GM18517 (cell line): ENCODE results near the gene CHAD.
"Not testable (repeated sequence)": the region's sequence is repeated elsewhere in the genome, so short reads cannot be mapped to it uniquely, and the experiment has no call there.

ENCODE experiments used
- ATAC-seq: cut with Tn5 transposase; IDR thresholded peaks from one replicate; pipeline ENCODE4 v1.9.1; 2021; ENCODE audit warnings: mild to moderate bottlenecking, moderate library complexity; ENCODE audit not compliant: unreplicated experiment

Gene CHAD

DNA sequence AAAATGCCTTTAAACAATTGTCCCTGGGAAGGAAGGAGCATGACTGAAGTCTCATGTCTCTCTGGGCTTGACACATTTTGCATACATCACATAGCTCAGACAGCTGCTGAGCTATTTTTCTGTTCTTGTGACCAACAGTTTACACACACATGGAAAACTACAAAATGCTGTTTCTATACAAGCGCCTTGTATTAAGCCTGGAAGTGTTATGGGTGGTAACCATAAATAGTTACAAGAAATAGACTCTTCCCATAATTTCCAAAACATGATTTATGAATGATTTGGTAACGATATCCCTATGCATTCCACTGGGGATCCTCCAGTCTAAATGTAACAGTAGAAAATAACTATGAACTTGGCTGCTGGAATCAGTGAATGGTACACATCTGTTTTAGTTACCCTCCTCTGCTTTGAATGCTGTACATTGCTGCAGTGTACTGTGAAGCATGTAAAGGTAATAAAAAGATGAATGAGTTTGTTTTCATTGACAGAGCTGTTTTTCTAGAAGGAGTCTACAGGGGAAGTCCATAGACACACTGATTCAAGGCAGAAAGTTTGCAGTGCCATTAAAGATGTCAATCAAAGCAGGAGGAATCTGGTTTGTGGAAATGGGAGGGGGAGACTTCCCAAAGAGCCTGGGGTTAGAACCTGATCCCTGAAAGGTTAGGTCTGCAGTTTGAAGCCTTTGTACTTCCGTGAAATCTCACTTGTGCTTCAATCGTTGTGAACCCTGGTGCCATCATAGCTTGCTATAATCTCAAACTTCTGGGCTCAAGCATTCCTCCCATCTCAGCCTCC lies 37.7 kb downstream of the CHAD start:
- ATAC-seq: no peak

DNA sequence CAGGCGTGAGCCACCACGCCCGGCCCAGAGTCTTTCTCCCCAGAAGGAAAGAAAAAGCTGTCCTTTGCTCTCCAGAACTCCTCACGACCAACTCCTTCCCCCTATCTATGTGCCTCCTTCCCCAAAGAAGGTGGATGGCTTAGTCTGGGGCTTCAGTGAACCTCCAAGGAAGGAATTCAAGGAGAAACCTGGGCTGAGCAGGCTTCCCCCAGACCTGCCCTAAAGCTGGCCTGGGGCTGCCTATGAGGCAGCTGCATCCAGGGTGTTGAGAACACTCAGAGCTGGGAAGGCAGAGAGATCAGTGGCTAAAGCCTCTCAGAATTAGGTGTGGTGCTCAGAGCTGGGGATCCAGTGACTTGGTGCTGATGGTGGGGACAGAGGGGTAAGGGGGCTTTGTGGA lies 38.9 kb downstream of the CHAD start:
- no peak for ATAC-seq

DNA sequence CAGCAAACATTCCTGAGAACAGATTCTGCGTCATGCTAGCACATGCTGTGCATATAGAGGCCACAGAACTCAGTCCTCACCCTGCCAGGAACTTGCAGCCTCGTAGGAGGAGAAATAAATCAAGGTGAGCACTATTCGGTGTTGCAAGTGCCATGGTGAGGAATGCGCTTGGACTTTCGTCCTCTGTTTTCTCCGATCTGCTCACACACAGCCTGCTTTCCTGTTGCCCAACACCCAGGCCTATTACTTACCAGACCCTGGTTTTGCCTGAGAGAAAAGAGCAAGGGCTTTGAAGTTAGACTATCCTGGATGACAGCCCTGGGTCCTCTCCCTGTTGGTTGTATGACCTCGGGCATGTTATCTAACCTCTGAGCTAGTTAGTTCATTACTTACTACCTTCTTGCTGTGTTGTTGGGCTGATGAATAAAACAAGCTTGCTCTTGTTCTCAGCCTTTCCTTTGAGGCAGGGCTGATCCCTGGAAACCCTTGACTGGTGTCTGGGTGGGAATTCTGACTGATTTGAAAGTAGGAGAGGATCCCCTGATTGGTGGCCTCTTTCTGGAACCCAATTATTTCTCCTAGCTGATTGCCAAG lies 39.8 kb downstream of the CHAD start:
- ATAC-seq: no peak

DNA sequence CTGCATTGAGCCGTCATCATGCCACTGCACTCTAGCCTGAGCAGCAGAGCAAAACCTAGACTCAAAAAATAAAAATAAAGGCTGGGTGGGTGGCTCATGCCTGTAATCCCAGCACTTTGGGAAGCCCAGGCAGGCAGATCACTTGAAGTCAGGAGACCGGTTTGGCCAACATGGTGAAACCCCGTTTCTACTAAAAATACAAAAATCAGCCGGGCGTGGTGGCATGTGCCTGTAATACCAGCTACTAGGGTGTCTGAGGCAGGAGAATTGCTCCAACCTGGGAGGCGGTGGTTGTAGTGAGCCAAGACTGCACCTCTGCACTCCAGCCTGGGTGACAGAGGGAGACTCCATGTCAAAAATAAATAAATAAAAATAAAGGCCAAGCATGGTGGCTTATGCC lies 40.6 kb downstream of the CHAD start:
- not testable (repeated sequence) for ATAC-seq

DNA sequence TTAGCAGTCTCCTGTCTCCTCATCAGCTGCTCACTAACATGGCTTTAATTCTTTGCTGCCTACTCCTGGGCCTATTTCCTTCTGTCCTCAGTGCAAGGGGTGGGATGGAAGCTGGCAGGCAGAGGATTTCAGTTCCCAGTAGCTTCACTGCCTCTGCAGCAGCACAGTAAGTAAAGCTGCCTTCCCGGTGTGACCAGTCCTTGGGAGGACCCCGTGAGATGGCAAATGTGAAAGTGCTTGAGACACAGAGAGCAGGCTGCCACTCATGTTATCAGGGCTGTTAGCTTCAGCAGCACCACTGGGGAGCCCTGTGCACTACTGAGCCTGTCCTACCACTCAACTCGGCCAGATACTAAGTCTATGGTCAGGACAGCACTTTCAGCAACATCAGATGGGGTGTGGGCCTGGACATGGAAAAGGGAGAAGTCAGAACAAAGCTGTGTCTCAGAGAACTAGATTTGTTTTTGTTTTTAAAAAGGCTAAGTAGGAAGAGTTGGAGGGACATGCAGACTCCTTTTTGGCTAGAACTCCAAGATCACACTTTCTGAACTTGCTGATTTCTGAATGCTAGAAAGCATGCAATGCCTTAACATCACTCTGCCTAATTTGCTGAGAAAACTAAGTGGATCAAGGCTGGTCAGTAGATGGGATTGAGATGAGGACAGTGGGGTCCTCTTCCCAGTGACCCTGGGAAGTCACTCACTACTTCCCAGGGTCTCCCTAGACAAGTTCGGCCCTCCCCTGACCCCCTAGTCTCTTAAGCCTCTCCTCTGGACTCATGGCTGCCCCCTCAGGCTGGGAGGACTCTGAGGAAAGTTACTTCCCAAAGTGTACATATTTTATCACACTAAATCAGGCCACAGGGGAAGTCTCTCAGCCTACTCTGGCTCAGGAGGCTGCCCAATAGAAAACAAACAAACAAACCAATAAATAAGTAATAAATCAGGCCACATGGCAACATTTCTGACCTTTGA lies 41.6 kb downstream of the CHAD start:
- ATAC-seq: no peak

DNA sequence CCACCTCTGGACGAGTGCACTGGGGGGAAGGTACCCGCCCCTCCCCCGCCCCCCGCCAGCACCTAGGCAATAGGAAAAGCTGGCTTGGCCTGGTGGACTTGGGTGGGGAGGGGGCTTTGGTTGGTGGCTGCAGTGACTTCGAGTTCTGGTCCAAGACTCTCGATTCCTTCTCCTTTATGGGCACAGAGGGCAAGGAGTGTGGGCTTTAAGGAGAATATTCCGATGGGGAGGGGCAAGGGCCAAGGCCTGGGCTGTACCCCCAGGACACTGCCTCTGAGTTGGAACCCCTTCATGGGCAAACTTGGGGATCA lies 42.3 kb downstream of the CHAD start:
- ATAC-seq: no peak

DNA sequence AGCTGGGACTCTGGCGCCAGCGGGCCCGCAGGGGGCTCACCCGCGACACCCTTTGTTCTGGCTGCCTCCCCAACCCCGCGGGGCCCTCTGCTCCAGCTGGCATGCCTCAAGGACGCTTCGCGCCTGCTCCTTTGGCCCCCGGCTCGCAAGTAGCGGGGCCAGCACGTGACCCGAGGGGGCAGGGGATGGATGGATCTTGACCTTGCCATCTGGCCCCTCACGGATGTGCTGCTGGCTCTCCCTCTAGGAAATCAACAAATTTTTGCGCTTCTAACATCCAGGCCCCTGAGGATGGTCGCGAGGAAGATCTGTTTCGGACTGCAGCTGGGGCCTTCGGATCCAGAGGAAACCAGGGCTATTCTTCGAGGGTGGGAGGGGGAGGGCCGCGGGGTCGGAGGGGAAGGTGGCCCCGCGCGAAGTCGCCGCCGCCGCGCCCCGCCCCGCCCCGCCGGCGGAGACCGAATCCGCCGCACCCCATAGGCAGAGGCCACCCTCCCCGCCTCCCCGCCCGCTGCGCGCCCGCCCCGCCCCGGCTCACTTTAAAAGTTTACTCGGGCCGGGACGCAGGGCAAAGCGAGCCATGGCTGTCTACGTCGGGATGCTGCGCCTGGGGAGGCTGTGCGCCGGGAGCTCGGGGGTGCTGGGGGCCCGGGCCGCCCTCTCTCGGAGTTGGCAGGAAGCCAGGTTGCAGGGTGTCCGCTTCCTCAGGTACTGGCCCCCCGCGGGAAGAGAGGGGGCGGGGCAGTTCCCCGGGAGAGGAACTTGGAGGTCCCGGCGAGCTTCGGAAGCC lies 42.8 kb downstream of the CHAD start, which contains the start of gene ACSF2:
ACSF2 (plus strand) TSS at position 537 of the 790 bp plus-strand sequence; CDS start at position 581, 44 bp downstream.
- no peak for ATAC-seq

DNA sequence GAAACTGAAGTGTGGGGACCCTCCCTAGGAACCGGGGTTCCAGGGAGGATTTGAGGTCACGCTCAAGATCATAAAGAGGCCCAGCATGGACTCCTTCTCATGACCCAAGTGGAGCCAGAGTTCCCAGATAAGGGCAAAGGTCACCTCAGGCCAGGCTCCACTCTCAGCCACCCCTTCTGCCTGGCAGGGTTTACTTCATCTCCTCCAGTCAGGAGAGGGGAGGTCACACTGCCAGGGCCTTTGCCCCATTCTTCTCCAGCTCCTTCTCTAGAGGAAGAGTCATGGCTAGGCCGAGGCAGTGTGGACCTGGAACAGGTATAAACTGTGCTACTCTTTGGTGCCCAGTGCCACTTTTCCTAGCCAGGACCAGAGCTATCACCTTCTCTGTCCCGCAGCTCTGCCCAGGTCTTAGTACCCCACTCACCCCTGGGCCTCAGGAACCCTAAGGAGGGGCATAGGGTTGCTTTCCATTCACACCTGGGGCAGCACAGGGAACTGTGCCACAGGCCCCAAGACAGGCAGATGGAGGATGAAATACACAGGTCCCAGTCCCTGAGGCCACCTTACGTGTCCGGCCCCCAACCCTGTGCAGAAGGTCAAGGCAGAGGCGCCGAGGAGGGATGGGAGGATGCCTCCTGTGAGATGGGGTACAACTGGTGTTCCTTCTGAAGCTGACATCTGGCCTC lies 43.5 kb downstream of the CHAD start:
- ATAC-seq: no peak

DNA sequence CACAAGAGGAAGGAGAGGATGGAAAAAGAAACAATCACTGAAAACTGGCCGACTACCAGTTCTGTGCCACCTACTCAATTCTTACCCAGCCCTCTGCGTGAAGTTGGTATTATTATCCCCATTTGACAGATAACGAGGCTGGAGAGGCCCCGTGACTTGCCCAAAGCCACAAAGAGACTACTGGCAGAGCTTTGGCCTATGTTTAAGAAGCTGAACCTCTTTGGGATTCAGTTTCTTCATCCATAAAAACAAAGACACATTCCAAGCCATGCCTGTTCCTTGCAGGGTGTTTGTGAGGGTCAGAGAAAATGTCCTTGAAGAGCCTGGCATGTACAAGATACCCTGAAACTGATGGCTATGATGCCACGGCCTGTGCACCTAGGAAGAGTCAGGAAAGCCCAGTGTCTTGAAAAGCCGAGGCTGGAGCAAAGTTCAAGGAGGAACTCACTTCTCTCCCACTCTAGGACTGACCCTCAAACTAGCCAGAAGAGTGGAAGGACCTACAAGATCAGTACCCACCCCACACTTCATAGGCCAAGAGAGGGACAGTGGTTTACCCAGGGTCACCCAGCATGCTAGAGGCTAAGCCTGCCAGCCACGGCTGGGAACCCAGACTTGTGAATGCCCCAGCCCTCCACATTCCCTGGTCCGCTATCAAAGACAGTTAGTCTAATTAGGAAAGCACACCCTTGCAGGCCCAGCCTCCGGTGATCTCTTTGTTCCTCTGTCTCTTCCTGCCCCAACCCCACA lies 44.3 kb downstream of the CHAD start:
- no peak for ATAC-seq

DNA sequence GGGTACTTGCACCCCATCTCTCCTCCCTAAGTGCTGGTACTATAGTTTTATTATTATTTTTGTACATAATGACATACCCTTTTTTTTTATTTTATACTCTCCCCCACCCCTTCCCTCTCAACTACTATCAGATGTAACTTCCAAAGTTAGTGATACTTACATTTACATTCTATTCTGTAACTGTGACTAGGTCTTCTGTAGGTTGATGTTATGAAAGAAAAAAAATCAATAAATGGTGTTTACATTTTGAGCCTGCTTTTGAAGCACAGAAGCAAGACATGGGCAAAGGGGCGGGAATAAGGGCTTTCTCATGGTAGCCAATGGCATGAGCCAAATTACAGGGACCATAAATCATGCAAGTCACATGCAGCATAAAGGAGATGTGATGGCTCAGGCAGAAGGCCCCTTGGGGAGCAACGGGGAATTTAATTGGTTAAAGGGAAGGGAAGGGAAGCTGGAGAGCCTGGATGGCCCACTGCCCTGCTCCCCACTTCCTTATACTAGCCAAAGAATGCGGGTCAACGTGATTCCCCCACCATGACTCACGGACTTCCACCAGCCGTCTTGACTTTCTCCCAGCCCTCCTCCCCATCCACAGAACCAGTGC lies 45.0 kb downstream of the CHAD start:
- no peak for ATAC-seq

DNA sequence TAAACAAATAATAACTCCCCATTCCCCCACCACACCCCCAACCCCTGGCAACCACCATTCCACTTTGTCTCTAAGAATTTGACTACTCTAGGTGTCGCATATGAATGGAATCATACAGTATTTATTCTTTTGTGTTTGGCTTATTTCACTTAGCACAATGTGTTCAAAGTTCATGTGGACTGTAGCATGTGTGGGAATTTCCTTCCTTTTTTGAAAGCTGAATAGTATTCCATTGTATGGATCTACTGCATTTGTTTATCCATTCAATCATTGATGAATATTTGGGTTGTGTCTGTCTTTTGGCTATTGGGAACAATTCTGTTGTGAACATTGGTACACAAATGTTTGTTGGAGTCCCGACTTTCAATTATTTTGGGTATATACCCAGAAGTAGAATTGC lies 45.9 kb downstream of the CHAD start:
- ATAC-seq: no peak

DNA sequence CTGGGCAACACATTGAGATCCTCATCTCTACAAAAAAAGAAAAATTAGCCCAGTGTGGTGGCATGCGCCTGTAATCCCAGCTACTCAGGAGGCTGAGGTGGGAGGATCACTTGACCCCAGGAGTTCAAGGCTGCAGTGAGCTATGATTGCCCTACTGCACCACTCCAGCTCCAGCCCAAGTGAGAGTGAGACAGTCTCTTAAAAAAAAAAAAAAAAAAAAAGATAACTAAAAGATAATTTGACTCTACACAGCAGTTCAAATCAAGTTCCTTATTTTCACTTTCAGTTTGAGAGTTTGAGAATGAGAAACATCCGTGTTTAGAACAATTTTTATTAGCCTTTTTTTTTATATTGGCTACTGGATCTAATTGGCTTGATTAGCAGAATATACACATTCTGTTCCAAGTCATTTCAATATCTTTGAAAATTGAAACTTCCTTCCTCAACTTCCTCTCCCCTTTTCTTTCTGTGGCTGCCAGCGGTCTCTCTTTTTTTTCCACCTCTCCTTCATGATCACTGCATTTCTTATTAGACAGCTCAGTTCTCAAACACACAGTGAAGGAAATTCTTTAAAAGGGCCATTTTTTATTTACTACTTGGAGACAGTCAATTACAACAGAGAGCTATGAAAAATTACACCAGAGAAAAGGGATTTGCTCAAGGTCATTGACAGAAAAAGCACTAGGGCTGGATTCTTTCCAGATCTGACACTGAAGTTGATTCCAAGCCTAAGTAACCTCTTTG lies 47.2 kb downstream of the CHAD start:
- no peak for ATAC-seq

DNA sequence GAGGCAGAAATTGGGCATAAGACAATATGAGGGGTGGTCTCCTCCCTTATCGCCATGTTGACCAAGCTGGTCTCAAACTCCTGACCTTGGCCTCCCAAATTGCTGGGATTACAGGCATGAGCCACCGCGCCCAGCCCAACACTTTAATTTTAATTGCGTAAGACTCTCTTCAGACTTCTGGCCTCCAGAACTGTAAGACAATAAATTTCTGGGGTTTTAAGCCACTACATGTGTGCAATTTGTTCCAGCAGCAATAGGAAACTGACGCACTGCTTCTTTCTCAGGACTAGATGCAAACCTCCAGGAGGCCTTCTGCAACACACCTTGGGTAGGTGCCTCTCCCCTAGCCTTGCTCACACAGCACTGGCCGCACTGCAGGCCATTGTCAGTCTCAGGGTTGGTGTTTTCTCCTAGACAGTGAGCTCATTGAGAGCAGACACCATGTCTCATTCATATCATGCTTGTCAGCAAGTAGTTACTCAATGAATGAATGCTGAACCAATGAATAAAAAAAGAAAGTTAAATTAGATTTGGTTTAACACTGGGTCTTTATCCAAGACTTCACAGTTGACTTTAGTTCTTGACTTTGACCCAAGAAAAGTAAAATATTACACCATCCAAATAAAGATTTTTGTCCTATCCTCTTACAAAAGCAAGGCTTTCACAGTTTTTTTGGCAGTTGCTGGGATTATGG lies 48.1 kb downstream of the CHAD start:
- no peak for ATAC-seq

DNA sequence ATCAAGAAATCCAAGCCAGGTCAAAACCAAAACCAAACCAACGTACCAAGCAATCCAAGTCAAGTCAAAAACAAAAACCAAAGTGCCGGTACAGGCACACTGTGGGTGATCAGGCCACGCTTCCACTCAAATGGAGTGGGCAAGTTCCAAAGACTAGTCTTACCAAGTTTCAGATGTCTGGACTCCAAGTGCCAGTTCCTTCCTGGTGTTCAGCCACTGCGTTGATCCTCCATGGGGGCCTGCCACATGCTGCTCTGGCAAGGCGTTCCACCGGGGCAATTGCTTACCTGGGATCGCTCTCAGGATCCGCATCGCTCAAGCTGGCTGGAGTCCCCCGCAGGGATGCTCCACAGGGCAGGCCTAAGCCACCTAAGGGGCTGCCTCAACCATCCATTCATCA lies 49.1 kb downstream of the CHAD start:
- ATAC-seq: not testable (repeated sequence)

DNA sequence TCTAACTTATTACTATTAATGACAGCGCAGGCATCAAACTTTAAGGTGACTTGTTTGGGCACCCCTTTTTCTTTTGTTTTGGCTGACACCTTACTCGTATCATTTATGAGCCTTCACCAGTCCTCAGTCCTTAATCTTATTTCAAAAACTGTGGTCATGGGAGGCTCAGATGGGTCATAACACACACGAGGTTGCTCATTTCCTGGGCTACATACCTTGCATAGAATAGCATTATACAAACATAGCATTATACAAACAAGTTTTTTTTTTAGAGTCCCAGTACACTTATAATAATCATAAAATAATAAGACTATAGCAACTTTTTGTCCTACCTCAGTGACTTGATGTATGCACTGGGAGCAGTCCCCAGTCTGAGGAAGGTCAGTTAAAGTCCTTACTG lies 53.9 kb downstream of the CHAD start:
- ATAC-seq: no peak
